Measurements from ENCODE around the gene MAL.
A peak's percentile ranks its signal among the peaks of the same experiment; 100 is the strongest.

The MAL gene

DNA sequence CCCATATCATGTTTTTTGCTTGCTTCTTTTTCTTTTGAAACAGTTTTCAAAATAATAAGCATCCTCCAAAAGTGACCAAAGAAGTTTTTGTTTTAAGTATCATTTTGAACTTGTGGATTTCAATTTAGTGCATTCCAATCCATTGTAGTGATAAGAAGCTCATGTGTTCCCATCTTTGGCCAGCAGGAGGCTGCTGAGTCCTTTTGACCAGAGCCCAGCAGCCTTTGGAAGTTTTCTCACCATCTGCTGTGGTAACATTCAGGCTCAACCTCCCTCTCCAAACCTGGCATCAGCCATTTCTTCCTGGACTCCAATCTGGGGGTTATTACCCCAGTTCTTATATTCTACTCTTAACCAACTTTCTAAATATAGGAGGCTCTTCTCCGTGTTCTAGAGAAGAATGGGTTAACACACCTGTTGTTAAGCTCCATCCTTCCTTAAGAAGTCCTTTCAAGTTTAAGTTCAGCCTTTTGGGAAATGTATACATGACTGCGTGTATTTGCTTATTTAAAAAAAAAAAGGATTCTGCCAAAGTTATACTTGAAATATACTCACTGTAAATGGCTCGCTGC is 39.0 kb upstream of the MAL start:
- Histone ChIP-seq H3K27ac (ENCODE audit: low read length) (no peak overlapping the region), H3K27me3 (ENCODE audit: control insufficient read depth, insufficient read depth, low read length) (no peaks in the 10 kb centered on the region), H3K36me3 (ENCODE audit: control insufficient read depth, insufficient read depth, low read length) (no peaks in the 10 kb centered on the region), H3K9me3 (ENCODE audit: control insufficient read depth, insufficient read depth, low read length) (no peaks in the 10 kb centered on the region; the same call in 1 of the 2 replicates), H3K4me1 (ENCODE audit: control insufficient read depth, insufficient read depth, low read length) (no peaks in the 10 kb centered on the region), H3K4me3 (ENCODE audit: low read length) (no peak overlapping the region)
- DNase-seq (ENCODE audit: low read depth, low spot score) = peak; percentile 37
- no CpG with 5 or more reads among the region's 3 CpGs for WGBS (ENCODE audit: insufficient coverage, insufficient read length)

GRCh38 chr2:94987074-94988020 is 38.2 kb upstream of the MAL start:
- WGBS (ENCODE audit: insufficient coverage, insufficient read length) = no CpG with 5 or more reads among the region's 15 CpGs
- Histone ChIP-seq H3K27me3 (ENCODE audit: control insufficient read depth, insufficient read depth, low read length) (no peaks in the 10 kb centered on the region), H3K36me3 (ENCODE audit: control insufficient read depth, insufficient read depth, low read length) (no peaks in the 10 kb centered on the region), H3K27ac (ENCODE audit: low read length) (no peak overlapping the region), H3K4me1 (ENCODE audit: control insufficient read depth, insufficient read depth, low read length) (no peaks in the 10 kb centered on the region), H3K9me3 (ENCODE audit: control insufficient read depth, insufficient read depth, low read length) (no peaks in the 10 kb centered on the region; the same call in 1 of the 2 replicates), H3K4me3 (ENCODE audit: low read length) (no peak overlapping the region)
- no peak for DNase-seq (ENCODE audit: low read depth, low spot score)

DNA sequence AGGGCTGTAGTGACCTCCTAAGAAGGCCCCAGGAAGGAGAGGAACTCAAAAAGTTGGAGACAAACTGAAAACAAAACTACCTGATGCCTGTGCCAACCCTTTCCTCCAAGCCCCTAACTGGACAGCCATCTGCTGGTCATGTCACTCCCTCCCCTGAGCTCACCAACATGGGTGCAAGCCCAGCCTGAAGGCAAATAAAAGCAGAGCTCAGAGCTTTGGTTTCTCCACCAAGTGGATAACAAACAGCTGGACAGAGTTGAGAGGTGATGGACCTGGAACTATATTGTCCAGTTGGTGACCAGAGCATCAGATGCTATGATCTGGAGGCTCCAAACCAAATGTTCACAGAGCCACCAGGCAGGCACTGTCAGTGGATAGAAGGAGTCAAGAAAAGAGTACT is 34.6 kb upstream of the MAL start:
- Histone ChIP-seq H3K36me3 (ENCODE audit: control insufficient read depth, insufficient read depth, low read length) (no peaks in the 10 kb centered on the region), H3K4me1 (ENCODE audit: control insufficient read depth, insufficient read depth, low read length) (no peaks in the 10 kb centered on the region), H3K4me3 (ENCODE audit: low read length) (no peak overlapping the region), H3K27ac (ENCODE audit: low read length) (no peak overlapping the region), H3K27me3 (ENCODE audit: control insufficient read depth, insufficient read depth, low read length) (no peaks in the 10 kb centered on the region), H3K9me3 (ENCODE audit: control insufficient read depth, insufficient read depth, low read length) (no peaks in the 10 kb centered on the region; the same call in 1 of the 2 replicates)
- no peak for DNase-seq (ENCODE audit: low read depth, low spot score)

DNA sequence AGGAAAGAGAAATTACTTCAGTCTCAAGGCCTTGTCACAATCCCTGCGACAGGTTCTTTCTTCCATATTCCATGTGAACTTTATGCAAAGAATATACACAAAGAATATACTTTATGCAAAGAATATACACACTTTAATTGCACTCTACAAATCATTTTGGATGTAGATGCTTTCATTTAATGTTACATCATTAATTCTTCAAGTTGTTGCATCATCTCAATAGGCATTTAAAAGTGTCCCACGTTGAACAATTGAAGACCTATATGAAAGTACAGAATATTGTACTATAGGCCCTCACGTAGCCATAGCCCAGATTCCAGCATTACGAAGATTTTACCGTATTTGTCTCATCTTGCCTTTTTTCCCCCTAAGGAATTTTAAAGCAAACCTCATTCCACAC is 33.1 kb upstream of the MAL start:
- Histone ChIP-seq H3K27ac (ENCODE audit: low read length) (no peak overlapping the region), H3K27me3 (ENCODE audit: control insufficient read depth, insufficient read depth, low read length) (no peaks in the 10 kb centered on the region), H3K36me3 (ENCODE audit: control insufficient read depth, insufficient read depth, low read length) (no peaks in the 10 kb centered on the region), H3K4me3 (ENCODE audit: low read length) (no peak overlapping the region), H3K4me1 (ENCODE audit: control insufficient read depth, insufficient read depth, low read length) (no peaks in the 10 kb centered on the region), H3K9me3 (ENCODE audit: control insufficient read depth, insufficient read depth, low read length) (peaks cover under 1% of the 10 kb centered on the region; the same call in 1 of the 2 replicates)
- no peak for DNase-seq (ENCODE audit: low read depth, low spot score)
- WGBS (ENCODE audit: insufficient coverage, insufficient read length) = no CpG with 5 or more reads among the region's 5 CpGs

GRCh38 chr2:94993176-94994062 is 32.1 kb upstream of the MAL start:
- WGBS (ENCODE audit: insufficient coverage, insufficient read length) = no CpG with 5 or more reads among the region's 31 CpGs

GRCh38 chr2:94994063-94994913 is 31.2 kb upstream of the MAL start:
- 100% methylated on average over 1 of the region's 16 CpGs for WGBS (ENCODE audit: insufficient coverage, insufficient read length)

More at GRCh38 chr2:94993176-94994062, 32.1 kb upstream of the MAL start:
- no peaks in the 10 kb centered on the region for H3K4me1 ChIP-seq (ENCODE audit: control insufficient read depth, insufficient read depth, low read length)
- H3K36me3 ChIP-seq (ENCODE audit: control insufficient read depth, insufficient read depth, low read length) = no peaks in the 10 kb centered on the region
- H3K9me3 ChIP-seq (ENCODE audit: control insufficient read depth, insufficient read depth, low read length) = peaks cover 2% of the 10 kb centered on the region
- no peak overlapping the region for H3K4me3 ChIP-seq (ENCODE audit: low read length)
- no peak for DNase-seq (ENCODE audit: low read depth, low spot score)
- H3K27ac ChIP-seq (ENCODE audit: low read length) = no peak overlapping the region
- H3K27me3 ChIP-seq (ENCODE audit: control insufficient read depth, insufficient read depth, low read length) = no peaks in the 10 kb centered on the region

DNA sequence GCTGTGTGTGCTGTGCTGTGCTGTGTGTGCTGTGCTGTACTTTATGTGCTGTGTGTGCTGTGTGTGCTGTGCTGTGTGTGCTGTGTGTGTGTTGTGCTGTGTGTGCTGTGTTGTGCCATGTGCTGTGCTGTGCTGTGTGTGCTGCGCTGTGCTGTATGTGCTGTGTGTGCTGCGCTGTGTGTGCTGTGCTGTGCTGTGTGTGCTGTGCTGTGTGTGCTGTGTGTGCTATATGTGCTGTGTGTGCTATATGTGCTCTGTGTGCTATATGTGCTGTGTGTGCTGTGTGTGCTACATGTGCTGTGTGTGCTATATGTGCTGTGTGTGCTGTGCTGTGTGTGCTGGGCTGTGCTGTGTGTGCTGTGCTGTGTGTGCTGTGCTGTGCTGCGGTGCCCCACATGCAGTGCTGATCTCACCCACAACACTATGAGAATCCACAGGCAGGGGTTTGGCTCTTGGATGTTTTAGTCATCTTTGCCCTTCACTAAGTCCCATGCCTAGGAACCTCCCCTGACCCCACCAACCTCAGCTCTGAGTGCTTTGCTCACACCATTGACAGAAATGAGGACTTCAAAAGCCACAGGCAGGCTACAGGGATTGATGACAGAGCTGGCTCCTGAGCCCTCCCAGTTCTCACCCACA is 30.5 kb upstream of the MAL start:
- Histone ChIP-seq H3K4me3 (ENCODE audit: low read length) (no peak overlapping the region), H3K4me1 (ENCODE audit: control insufficient read depth, insufficient read depth, low read length) (no peaks in the 10 kb centered on the region), H3K36me3 (ENCODE audit: control insufficient read depth, insufficient read depth, low read length) (no peaks in the 10 kb centered on the region), H3K27ac (ENCODE audit: low read length) (no peak overlapping the region), H3K9me3 (ENCODE audit: control insufficient read depth, insufficient read depth, low read length) (peaks cover 2% of the 10 kb centered on the region), H3K27me3 (ENCODE audit: control insufficient read depth, insufficient read depth, low read length) (no peaks in the 10 kb centered on the region)
- no peak for DNase-seq (ENCODE audit: low read depth, low spot score)
- WGBS (ENCODE audit: insufficient coverage, insufficient read length) = no CpG with 5 or more reads among the region's 3 CpGs

More at GRCh38 chr2:94994063-94994913, 31.2 kb upstream of the MAL start:
- no peak overlapping the region for H3K4me3 ChIP-seq (ENCODE audit: low read length)
- no peaks in the 10 kb centered on the region for H3K36me3 ChIP-seq (ENCODE audit: control insufficient read depth, insufficient read depth, low read length)
- H3K4me1 ChIP-seq (ENCODE audit: control insufficient read depth, insufficient read depth, low read length) = no peaks in the 10 kb centered on the region
- no peak overlapping the region for H3K27ac ChIP-seq (ENCODE audit: low read length)
- no peak for DNase-seq (ENCODE audit: low read depth, low spot score)
- no peaks in the 10 kb centered on the region for H3K27me3 ChIP-seq (ENCODE audit: control insufficient read depth, insufficient read depth, low read length)
- peaks cover 2% of the 10 kb centered on the region for H3K9me3 ChIP-seq (ENCODE audit: control insufficient read depth, insufficient read depth, low read length)

GRCh38 chr2:94995553-94996304 is 29.8 kb upstream of the MAL start:
- Histone ChIP-seq H3K9me3 (ENCODE audit: control insufficient read depth, insufficient read depth, low read length) (peaks cover 2% of the 10 kb centered on the region), H3K27me3 (ENCODE audit: control insufficient read depth, insufficient read depth, low read length) (no peaks in the 10 kb centered on the region), H3K36me3 (ENCODE audit: control insufficient read depth, insufficient read depth, low read length) (no peaks in the 10 kb centered on the region), H3K4me1 (ENCODE audit: control insufficient read depth, insufficient read depth, low read length) (no peaks in the 10 kb centered on the region), H3K4me3 (ENCODE audit: low read length) (no peak overlapping the region), H3K27ac (ENCODE audit: low read length) (no peak overlapping the region)
- DNase-seq (ENCODE audit: low read depth, low spot score) = no peak
- no CpG with 5 or more reads among the region's 7 CpGs for WGBS (ENCODE audit: insufficient coverage, insufficient read length)

Data from iPS DF 6.9 (cell line).